Measurements from ENCODE around the gene ATG2B. TPM values are rescaled to one million over a fixed set of nuclear protein-coding genes. Genes with fewer than 3 reads are reported as not detected.

ATG2B gene
- total and polyA plus RNA-seq, 2 of the 4 experiments (the other 2 are of a cell fraction) = 6.9 to 22.0 TPM

DNA sequence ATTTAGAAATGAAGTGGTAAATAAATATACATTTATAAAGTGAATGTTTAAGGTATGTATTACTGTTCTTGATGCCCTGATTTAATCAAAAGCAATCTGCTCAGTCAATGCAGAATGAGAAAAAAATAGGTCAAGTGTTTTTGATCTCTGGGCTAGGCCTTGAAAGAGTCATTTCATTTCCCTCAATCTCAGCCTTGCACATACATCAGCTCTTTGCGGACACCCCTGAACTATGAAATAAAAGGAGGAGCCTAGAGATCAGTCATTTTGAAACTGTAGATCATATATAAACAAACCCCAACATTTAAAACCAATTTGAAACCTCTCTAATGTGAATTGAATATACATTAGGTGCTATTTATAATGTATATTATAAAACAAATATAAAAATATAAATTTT, 42.5 kb downstream of the ATG2B start:
- Histone ChIP-seq H3K27ac (ENCODE audit: insufficient read depth, low read length) (no peak overlapping the region), H2AFZ (replicated peaks; ENCODE audit: low read length, poor library complexity) (no peak overlapping the region), H3K18ac (ENCODE audit: low read depth, low read length) (no peak overlapping the region), H3K14ac (replicated peaks; ENCODE audit: low read depth, low read length) (no peak overlapping the region), H2BK120ac (ENCODE audit: low read depth, low read length) (no peak overlapping the region), H3K56ac (ENCODE audit: extremely low read depth, insufficient read depth, low read length) (no peak overlapping the region), H4K20me1 (ENCODE audit: insufficient read depth, low read length) (no peaks in the 10 kb centered on the region), H2AK5ac (ENCODE audit: low read depth, low read length) (no peak overlapping the region), H3K9me1 (ENCODE audit: insufficient read depth, low read length) (peaks cover 5% of the 10 kb centered on the region; the same call in 1 of the 2 replicates), H3K79me1 (ENCODE audit: low read depth in 1 of 2, low read length in 2 of 2) (no peaks in the 10 kb centered on the region; a peak in 1 of 4 replicates), H4K5ac (ENCODE audit: low read depth, low read length) (no peak overlapping the region), H2BK20ac (ENCODE audit: low read depth, low read length) (no peak overlapping the region), H3K4me3 (ENCODE audit: insufficient read depth, low read depth, low read length) (no peak overlapping the region), H3K4me1 (ENCODE audit: control insufficient read depth, insufficient read depth, low read length) (no peaks in the 10 kb centered on the region), H2BK5ac (ENCODE audit: low read depth, low read length, poor library complexity, severe bottlenecking) (no peak overlapping the region), H3K4ac (ENCODE audit: low read depth, low read length) (no peak overlapping the region), H3K9me3 (ENCODE audit: control insufficient read depth, insufficient read depth, low read length) (no peaks in the 10 kb centered on the region), H3K9ac (ENCODE audit: low read depth, low read length) (no peak overlapping the region), H3K23ac (ENCODE audit: low read depth, low read length) (no peak overlapping the region), H3K4me2 (ENCODE audit: low read depth, low read length) (no peak overlapping the region), H3K27me3 (ENCODE audit: control insufficient read depth, insufficient read depth, low read length) (no peaks in the 10 kb centered on the region), H4K8ac (ENCODE audit: low read depth in 2 of 2, low read length in 2 of 2) (no peak overlapping the region), H2AK9ac (replicated peaks; ENCODE audit: low read depth, low read length, poor library complexity) (no peak overlapping the region), H4K91ac (ENCODE audit: insufficient read depth, low read depth, low read length) (no peak overlapping the region), H2BK15ac (ENCODE audit: low read depth, low read length) (no peak overlapping the region), H3K36me3 (ENCODE audit: control insufficient read depth, insufficient read depth, low read length) (peaks cover 16% of the 10 kb centered on the region)
- in situ Hi-C loops (cut with MboI; ENCODE audit: low sequenced_read_pairs) (no loop called here), intact Hi-C loops (cut with micrococcal nuclease) (no loop called here), dilution Hi-C loops (cut with HindIII; ENCODE audit: low sequenced_read_pairs, unreplicated experiment) (no loop called here)
- TF ChIP-seq NFE2L2 (IDR thresholded peaks at IDR 0.05; ENCODE audit: low read depth, low read length) (no peak), FOS (IDR thresholded peaks at IDR 0.05; ENCODE audit: low read depth, low read length) (no peak), MAFK (IDR thresholded peaks at IDR 0.05; ENCODE audit: low read depth, low read length) (no peak), CEBPB (IDR thresholded peaks at IDR 0.05; ENCODE audit: low read depth, low read length) (no peak)
- TF ChIP-seq, protein P1, sequence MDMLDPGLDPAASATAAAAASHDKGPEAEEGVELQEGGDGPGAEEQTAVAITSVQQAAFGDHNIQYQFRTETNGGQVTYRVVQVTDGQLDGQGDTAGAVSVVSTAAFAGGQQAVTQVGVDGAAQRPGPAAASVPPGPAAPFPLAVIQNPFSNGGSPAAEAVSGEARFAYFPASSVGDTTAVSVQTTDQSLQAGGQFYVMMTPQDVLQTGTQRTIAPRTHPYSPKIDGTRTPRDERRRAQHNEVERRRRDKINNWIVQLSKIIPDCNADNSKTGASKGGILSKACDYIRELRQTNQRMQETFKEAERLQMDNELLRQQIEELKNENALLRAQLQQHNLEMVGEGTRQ (IDR thresholded peaks at IDR 0.05; ENCODE audit: low read depth, low read length) = no peak
- ChIA-PET POLR2A (ENCODE audit: unreplicated experiment) (no interaction called here), CTCF (no interaction called here)
- BruUV-seq (replicated peaks) = no TSS peak
- DNase-seq (no peak), ATAC-seq (ENCODE audit: low read depth) (no peak)
- no CpG with 5 or more reads among the region's 1 CpG for WGBS, 2 experiments (ENCODE audit: extremely low coverage in 2 of 2, insufficient read length in 1 of 2)

All from IMR-90 (cell line).